Inflammatory macrophage (primary cell): ENCODE data around the gene PPP2R3A.
"Not testable (repeated sequence)": the region's sequence is repeated elsewhere in the genome, so short reads cannot be mapped to it uniquely, and the experiment has no call there.

Experiments used
- DNase-seq, 2 donors: peaks; one replicate each; pipeline ENCODE4 v3.0.0-alpha.2; 2020 to 2022
- total RNA-seq, 18 experiments: gene quantifications; one replicate each; lab custom pipeline; 2026; ENCODE audit warnings: mixed read lengths in 6 of 18, inconsistent platforms in 2 of 18; lab: John Stamatoyannopoulos, UW

Gene PPP2R3A, protein sequence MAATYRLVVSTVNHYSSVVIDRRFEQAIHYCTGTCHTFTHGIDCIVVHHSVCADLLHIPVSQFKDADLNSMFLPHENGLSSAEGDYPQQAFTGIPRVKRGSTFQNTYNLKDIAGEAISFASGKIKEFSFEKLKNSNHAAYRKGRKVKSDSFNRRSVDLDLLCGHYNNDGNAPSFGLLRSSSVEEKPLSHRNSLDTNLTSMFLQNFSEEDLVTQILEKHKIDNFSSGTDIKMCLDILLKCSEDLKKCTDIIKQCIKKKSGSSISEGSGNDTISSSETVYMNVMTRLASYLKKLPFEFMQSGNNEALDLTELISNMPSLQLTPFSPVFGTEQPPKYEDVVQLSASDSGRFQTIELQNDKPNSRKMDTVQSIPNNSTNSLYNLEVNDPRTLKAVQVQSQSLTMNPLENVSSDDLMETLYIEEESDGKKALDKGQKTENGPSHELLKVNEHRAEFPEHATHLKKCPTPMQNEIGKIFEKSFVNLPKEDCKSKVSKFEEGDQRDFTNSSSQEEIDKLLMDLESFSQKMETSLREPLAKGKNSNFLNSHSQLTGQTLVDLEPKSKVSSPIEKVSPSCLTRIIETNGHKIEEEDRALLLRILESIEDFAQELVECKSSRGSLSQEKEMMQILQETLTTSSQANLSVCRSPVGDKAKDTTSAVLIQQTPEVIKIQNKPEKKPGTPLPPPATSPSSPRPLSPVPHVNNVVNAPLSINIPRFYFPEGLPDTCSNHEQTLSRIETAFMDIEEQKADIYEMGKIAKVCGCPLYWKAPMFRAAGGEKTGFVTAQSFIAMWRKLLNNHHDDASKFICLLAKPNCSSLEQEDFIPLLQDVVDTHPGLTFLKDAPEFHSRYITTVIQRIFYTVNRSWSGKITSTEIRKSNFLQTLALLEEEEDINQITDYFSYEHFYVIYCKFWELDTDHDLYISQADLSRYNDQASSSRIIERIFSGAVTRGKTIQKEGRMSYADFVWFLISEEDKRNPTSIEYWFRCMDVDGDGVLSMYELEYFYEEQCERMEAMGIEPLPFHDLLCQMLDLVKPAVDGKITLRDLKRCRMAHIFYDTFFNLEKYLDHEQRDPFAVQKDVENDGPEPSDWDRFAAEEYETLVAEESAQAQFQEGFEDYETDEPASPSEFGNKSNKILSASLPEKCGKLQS (N-terminal part only)
- total RNA-seq, result 13.3 to 65.2 (median 31.7) reads per million in 18 experiments

GRCh38 chr3:135965506-135966270 is at the start of gene PPP2R3A:
Gene PPP2R3A, plus strand, starts transcription at chr3:135965728. Its CDS starts 35,771 bp downstream, at chr3:136001499.
- DNase-seq, result peak; percentile 59 to 70

DNA sequence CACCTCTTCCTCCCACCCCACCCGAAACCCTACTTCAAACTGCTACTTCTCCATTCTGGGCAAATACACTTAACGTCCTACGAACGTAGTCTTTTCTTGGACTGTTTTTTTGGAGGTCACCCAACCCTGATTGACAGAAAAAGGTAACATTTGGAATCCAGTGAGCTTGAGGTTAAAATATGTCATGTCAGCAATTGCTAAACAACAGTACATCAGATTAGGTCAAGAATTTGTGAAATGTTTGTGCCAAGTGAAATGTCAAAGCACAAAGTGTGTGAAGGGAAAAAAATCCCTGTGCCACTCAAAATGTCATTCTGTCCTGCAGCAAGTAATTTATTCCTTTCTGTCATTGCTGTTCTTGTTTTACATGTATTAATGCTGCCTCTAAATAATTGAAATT is 49.2 kb upstream of the PPP2R3A start:
- no peak for DNase-seq

DNA sequence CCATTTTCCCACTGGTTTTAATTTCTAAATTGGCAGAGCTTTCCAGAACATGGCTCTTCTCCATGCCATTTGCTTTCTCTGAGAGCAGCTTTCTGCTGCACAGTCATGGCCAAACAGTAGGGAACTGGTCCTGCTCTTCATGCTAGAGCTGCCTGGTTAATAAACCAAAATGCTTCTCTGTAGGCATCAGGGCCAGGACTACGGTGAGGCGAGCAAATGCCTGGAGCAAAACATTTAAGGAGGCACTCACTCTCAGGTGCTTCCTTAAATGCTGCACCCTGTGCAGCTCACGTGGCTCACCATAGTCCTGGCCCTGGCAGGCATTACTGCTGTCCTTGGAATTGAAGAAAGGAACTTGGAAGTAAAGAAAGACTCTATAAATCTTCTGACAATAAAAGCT is 48.5 kb upstream of the PPP2R3A start:
- DNase-seq, result no peak

- DNase-seq, result no peak
These were observed 47.5 kb upstream of the PPP2R3A start for GRCh38 chr3:135917927-135918597.

- DNase-seq, result peak in 1 of 2 donors; percentile 9
These were observed 46.9 kb upstream of the PPP2R3A start for GRCh38 chr3:135918600-135918999.

DNA sequence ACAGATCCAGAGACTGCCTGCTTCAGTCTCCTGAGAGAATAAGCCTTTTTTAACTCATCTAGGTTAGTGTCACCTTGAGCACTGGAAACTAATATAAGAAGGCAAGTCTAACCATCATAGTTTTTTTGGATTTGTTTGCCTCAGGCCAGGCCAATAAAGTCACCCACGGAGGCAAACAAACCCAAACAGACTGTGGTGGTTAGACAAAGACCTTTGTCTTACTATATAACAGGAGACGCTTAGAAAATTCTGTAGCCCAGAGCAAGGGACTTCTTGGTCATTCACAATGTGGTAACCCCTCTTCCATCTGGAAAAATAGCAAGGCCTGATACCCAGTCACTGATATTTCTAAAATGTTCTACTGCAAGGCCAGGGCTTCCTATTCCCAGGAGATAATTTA is 45.3 kb upstream of the PPP2R3A start:
- DNase-seq, result no peak

DNA sequence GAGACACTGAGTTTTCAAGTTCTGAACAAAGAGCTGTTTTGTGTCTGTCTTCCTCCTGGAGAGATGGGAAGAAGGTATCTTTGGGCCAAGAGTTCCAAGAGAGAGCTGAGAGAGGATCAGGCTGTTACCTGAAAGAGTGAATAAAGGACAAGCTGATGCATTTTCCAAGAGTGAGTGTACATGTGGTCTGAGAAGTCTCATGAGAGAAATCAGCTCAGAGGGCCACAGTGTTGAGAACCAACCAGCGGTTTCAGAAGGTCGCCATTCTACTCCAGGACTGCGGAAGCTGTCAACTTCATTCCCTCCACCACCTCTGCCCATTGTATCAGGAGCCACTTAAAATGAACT is 42.7 kb upstream of the PPP2R3A start:
- no peak for DNase-seq

DNA sequence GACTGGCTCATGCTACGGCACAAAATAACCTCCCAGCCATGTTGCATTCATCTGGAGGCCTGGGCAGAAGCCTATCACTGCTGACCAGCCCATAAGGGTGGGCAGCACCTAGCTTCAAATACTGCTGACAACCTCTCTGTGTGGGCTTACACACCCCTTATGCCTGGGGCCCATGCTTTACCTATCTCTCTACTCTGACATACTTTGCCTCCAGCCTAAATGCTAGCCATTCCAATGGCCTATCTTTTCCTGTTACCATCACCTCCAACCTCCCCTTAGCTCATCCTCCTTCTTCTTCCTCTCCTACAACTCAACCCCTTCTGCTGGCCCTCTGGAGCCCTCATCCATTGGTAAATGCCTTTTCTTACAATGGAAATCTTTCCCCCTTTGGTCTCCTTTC is 41.0 kb upstream of the PPP2R3A start:
- no peak for DNase-seq

DNA sequence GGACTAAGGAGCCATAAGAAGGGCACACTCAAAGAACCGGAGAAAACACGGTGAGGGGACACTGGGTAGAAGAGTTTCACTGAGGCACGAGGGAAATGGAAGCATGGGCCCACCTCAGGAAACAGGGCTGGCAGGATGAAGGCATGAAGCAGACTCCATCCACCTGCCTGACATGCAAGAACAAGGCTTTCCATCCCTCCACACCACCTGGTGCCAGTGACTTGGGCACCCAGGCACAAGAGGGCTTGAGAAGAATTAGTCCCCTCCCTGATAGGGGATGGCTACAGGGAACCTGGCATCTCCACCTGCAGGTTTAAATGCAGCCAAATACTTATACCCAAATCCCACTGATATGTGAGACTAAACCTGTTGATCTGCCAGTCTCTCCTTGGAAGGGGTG is 38.9 kb upstream of the PPP2R3A start:
- no peak for DNase-seq

DNA sequence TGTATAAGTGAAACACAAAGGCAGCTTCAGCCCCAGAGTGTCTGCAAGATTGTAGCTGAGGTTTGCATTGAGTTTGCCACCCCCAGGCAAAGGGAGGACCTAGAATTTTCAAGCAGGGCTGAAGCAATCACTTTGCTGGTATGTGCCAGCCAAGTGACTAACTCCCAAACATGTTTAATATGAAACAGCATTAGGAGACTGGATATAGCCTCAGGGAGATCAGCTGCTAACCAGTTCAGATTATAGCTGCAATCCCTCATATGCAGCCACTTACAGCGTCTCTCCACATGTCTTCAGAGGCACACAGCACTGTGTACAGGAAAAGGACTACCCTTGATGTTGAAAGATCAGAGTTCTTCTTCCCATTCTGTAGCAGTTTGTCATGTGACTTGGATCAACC is 38.4 kb upstream of the PPP2R3A start:
- DNase-seq, result no peak

DNA sequence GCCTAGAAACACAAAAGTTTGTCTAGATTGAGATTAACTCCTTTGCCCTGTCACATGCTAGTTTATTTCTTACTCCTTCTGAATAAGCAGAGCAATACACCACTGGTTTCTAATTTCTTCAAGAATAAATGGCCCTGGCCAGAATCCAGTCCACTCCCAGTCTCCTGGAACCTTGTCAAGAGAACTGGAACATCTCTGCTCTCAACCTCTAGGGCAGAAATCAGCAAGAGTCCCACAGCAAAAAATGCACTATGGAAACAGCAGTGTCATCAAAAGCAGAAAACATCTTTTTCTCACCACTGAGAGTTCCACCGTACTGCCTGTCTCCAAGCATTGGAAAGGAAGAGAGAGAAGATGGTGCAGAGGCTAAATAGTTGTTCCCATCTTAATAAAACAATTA is 35.9 kb upstream of the PPP2R3A start:
- DNase-seq, result no peak

DNA sequence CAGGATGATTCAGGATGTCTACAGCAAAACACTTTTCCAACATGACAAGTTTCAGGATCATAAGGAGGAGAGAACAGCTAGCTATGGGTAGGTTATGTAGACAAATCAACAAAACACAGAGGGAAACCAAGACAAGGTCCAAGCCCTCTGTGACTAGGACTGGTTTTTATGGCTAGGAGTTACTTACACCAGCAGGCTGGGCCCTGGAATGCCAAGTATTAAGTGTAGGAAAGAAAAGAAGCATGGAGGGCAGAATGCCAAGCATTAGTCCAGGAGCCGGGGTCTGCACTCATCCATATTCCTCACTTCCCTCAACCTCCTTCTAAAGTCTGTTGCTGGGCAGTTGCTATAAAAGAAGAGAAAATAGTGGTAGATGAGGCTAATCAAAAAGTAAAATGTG is 35.3 kb upstream of the PPP2R3A start:
- no peak for DNase-seq

DNA sequence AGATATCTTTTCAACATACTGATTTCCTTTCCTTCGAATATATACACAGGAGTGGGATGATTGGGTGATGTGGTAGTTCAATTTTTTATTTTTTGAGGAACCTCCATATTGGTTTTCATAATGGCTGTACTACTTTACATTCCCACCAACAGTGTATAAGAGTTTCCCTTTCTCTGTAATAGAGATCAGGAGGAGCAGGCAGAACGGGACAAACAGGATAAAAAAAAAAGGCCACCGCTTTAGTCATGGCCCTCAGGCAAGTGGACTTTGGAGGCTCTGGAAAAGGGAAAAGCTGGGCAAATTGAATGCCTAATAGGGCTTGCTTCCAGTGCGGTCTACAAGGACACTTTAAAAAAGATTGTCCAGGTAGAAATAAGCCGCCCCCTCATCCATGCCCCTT is 30.4 kb upstream of the PPP2R3A start:
- DNase-seq, result not testable (repeated sequence)

DNA sequence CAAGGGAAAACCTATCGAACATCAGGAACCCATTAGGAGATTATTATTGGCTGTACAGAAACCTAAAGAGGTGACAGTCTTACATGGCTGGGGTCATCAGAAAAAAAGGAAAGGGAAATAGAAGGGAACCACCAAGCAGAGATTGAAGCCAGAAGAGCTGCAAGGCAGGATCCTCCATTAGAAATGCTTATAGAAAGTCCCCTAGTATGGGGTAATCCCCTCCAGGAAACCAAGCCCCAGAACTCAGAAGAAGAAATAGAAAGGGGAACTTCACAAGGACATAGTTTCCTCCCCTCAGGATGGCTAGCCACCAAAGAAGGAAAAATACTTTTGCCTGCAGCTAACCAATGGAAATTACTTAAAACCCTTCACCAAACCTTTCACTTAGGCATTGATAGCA is 27.8 kb upstream of the PPP2R3A start:
- DNase-seq, result peak in 1 of 2 donors; percentile 3

DNA sequence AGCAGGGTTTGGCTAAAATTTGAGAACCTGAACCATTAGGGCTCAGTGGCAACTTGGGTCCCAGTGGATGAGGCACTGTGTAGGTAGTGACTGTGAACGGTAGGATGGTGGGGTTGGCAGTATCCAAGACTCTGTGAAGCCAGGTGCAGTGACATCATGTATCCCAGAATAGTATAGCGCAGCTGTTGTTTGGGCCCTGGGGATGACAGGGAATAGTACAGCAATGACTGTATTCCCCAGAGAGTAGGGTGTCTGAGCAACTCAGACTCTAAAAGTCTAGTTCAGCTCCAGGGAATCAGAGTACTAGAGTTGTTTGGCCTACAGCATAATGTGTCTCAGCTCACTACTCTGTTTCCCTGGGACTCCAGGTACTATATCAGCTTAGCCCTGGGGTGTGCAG is 20.7 kb upstream of the PPP2R3A start:
- DNase-seq, result no peak

DNA sequence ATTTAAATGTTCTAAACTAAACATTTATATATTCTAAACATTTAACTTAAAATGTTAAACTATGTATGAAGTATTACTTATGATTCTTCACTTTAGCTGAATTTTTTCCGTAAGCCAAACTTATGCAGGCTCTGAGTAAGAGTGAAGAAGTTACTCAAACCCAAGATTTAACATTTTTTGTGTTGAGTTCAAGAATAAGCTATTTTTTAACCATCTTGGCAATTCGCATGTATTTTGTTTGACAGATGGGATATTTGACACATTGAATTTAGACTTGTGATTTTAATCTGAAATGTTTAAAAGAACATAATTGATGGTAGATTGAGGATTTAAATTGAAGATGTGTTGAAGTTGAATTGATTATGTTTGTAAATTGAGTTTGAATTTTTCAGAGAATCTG is 14.6 kb upstream of the PPP2R3A start:
- DNase-seq, result no peak

GRCh38 chr3:135964160-135964955 is 1.2 kb upstream of the PPP2R3A start:
- no peak for DNase-seq

DNA sequence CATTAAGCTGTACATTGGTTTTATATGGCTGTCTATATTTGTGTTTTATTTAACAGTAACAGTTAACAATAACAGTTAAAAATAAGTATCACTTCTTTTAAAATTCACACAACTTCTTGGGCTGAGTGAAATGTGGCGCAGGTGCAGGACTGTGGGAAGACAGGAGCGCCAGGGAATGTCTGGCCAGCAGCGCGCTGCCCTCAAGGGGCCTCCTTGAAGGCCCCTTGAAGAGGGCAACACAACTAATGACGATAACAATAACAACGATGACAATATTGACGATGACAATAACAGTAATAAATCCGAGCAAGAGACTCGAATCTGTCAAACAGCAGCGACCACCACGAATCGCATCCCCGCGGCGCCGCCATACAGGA is 411 bp upstream of the PPP2R3A start:
- no peak for DNase-seq

GRCh38 chr3:135966271-135966961 is 888 bp downstream of the PPP2R3A start:
- no peak for DNase-seq

GRCh38 chr3:135966962-135967274 is 1.4 kb downstream of the PPP2R3A start:
- DNase-seq, result no peak

DNA sequence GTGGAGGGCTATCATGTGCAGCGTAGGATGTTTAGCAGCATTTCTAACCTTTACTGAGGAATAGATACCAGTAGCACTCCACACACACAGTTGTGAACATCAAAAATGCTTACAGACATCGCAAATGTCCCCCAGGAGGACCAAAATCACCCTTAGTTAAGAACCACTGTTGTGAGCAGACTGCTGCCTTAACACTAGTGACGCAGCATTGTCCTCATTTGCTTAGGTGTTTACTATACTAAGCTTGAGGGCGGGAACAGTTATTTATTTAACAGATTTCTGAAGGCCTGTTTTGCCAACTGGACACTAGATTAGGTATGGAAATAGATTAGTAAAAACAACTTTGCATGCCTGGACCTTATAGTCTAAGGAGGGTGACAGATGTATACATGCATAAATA is 2.3 kb downstream of the PPP2R3A start:
- DNase-seq, result no peak
